Fibroblast of mammary gland (primary cell): ENCODE results near the gene GAD1.
A peak's percentile ranks its signal among the peaks of the same experiment; 100 is the strongest.

Experiments used
- DNase-seq: peaks from one replicate; pipeline ENCODE4 v3.0.0-alpha.2; 2010; ENCODE audit warnings: low read depth
- H3K4me3 ChIP-seq: 2 replicates; pipeline ENCODE4 v1.5.1; 2011; ENCODE audit warnings: low read depth, mild to moderate bottlenecking, low read length, moderate library complexity; ENCODE audit not compliant: control insufficient read depth
- CTCF ChIP-seq: conservative IDR thresholded peaks from 2 replicates; pipeline ENCODE4 v1.5.1; 2011; ENCODE audit warnings: low read depth, low read length, inconsistent platforms; ENCODE audit not compliant: control insufficient read depth, insufficient read depth

GAD1 gene

DNA sequence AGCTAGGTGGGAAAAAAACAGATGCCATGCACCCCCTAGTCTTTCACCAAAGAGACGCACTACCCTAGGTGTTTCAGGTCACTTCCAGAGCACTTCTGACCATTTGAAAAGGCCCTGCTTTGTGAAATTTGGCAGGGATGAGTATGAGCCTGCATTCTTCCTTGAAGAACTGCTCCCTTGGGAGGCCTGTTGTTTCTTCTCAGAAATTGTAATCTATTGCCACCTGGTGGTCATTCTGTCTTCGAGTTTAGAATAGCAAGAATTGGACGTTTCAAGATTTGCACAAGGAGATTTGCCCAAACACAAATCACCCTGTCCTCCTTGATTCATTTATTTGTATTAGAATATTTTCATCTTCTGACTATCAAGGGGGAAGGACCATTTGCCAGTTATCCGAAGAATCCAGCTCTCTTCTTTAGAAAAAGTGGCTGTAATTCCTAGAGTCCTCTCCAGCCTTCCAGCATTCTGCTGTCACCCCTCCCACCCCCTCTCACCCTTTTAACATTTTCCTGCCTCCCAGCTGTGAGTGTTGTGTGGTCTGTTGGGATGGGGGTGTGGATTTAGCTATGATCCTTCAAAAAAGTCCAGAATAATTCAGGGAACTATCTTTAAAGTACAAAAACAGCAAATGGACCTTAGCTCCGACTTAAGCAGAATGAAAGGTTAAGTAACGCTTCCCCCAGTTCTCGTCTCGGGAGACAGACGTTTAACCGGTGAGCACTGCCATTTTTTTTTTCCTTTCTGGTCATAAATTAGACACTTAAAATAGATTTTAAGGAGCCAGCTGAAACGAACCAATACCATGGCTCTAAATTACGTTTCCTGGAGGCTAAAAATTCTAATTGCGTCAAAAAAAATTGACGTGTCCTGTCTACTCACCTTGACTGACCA, 3.7 kb upstream of the GAD1 start:
- peak; percentile 96 for DNase-seq
- no peak overlapping the region for H3K4me3 ChIP-seq
- TF ChIP-seq CTCF, result peak; percentile 73

DNA sequence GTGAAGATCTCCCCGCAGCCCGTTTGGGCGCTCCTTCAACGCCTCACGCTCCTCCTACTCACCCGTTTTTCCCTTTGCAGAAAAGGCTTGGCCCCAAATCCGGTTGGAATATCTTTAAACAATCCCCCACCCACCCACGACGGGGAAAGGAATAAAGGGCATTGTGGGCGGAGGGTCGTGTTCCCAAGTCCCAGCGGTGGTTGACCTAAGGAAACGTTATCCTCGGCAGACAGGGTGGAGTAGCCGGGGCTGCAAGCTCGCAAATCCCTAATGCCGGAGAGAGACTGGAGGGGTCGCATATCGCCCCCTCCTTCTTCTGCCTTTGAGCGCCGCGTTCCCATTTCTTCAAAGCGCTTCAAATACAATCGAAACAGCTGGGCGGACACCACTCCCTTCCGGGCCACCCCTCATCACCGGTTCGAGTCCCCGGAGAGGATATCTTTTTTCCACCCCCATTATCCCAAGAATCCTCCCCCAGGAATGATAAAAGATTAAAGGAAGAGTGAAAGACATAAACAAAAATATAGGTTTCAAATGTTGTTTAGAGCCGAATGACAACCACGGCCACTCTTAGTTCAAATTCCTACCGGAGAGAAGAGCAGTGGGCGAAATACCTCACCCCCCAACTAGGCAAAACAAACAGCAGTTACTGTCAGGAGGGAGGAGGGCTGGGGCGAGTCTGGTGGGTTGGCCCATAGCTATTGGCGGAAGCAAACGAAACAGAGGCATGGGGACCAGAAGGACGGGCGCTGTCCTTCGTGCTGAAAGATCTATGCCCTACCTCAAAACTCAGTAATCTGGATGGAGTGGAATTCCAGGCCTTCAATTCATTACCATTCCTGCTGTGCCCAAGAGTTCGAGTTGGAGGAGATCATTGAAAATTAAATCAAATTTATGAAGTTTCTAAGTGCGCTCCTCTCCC, 2.8 kb upstream of the GAD1 start:
- no peak for TF ChIP-seq CTCF
- DNase-seq, result peak; percentile 49
- no peak overlapping the region for H3K4me3 ChIP-seq

- TF ChIP-seq CTCF, result no peak
- DNase-seq, result no peak
- no peak overlapping the region for H3K4me3 ChIP-seq
These were observed 2.0 kb upstream of the GAD1 start for GRCh38 chr2:170814533-170815230.

GRCh38 chr2:170815311-170815710, 1.4 kb upstream of the GAD1 start:
- DNase-seq, result no peak
- no peak for TF ChIP-seq CTCF
- no peak overlapping the region for H3K4me3 ChIP-seq

DNA sequence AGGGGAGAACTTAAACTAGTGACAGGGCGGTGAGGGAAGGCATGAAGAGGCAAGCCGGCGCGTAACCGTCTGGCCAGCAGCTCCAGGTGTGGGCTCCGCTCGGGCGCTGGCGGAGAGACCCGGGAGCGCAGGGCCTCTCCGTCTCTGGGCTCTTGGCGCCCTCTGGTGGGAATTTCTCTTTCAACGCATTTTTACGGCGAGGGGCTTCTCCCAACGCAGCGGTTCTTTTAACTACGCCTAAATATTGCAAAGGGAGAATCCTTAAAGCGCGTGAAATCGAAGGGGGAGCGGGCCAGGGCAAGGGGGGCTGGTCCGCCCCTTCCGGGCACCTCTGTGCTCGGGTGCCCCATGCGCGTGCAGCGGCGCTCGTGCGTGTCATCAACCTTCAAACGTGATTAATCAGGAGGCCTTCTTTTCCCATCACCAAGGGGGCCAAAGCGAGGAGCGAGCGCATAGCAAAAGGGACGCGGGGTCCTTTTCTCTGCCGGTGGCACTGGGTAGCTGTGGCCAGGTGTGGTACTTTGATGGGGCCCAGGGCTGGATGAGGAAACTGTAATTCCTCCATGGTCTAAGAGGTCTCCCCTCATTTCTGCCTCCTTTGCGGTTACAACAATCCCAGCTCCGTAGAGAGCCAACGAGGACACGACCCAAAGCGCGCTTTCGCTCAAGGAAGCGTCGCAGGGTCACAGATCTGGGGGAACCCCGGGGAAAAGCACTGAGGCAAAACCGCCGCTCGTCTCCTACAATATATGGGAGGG, 762 bp upstream of the GAD1 start:
- no peak overlapping the region for H3K4me3 ChIP-seq
- peak; percentile 59 for TF ChIP-seq CTCF
- DNase-seq, result peak; percentile 45
